ENCODE data around the gene PTPRD. TPM values are rescaled to one million over a fixed set of nuclear protein-coding genes. Genes with fewer than 3 reads are reported as not detected.

PTPRD gene
- total RNA-seq, 3 donors from 2014 or later = 2.9 to 5.4 (median 3.6) TPM

GRCh38 chr9:8883321-8883720 is 1729.5 kb downstream of the PTPRD start:
- Histone ChIP-seq H3K27ac (no peak overlapping the region), H3K9me3 (no peaks in the 10 kb centered on the region), H3K4me3 (no peak overlapping the region), H3K27me3 (no peaks in the 10 kb centered on the region), H3K36me3 (no peaks in the 10 kb centered on the region), H3K4me1 (no peaks in the 10 kb centered on the region)
- TF ChIP-seq POLR2A (IDR thresholded peaks at IDR 0.05) = no peak
- DNase-seq (ENCODE audit: low spot score in 2 of 2) = no peak
- intact Hi-C loops (cut with DNase I; ENCODE audit: low total_unique reads) = no loop called here

- H3K27me3 ChIP-seq = no peaks in the 10 kb centered on the region
- intact Hi-C loops (cut with DNase I; ENCODE audit: low total_unique reads) = no loop called here
- H3K4me1 ChIP-seq = no peaks in the 10 kb centered on the region
- H3K9me3 ChIP-seq = no peaks in the 10 kb centered on the region
- no peaks in the 10 kb centered on the region for H3K36me3 ChIP-seq
- TF ChIP-seq POLR2A (IDR thresholded peaks at IDR 0.05) (no peak), CTCF (IDR thresholded peaks at IDR 0.05) (no peak), POLR2AphosphoS5 (IDR thresholded peaks at IDR 0.05) (no peak)
- H3K4me3 ChIP-seq = no peak overlapping the region
- H3K27ac ChIP-seq = no peak overlapping the region
- no peak for DNase-seq (ENCODE audit: low spot score in 2 of 2)
Observed at GRCh38 chr9:8880060-8880459, 1732.7 kb downstream of the PTPRD start.

GRCh38 chr9:8879284-8879683 is 1733.5 kb downstream of the PTPRD start:
- H3K36me3 ChIP-seq = no peaks in the 10 kb centered on the region
- intact Hi-C loops (cut with DNase I; ENCODE audit: low total_unique reads) = no loop called here
- no peak overlapping the region for H3K27ac ChIP-seq
- H3K4me1 ChIP-seq = no peaks in the 10 kb centered on the region
- no peaks in the 10 kb centered on the region for H3K9me3 ChIP-seq
- H3K27me3 ChIP-seq = no peaks in the 10 kb centered on the region
- TF ChIP-seq POLR2A (IDR thresholded peaks at IDR 0.05) = no peak
- TF ChIP-seq CTCF (IDR thresholded peaks at IDR 0.05) = no peak
- no peak for TF ChIP-seq POLR2AphosphoS5 (IDR thresholded peaks at IDR 0.05)
- DNase-seq (ENCODE audit: low spot score in 2 of 2) = no peak
- H3K4me3 ChIP-seq = no peak overlapping the region

- TF ChIP-seq POLR2A (IDR thresholded peaks at IDR 0.05) (no peak), POLR2AphosphoS5 (IDR thresholded peaks at IDR 0.05) (no peak), CTCF (IDR thresholded peaks at IDR 0.05) (no peak)
- intact Hi-C loops (cut with DNase I; ENCODE audit: low total_unique reads) = no loop called here
Observed at GRCh38 chr9:8877753-8878494, 1734.9 kb downstream of the PTPRD start.

GRCh38 chr9:8876303-8876702 is 1736.5 kb downstream of the PTPRD start:
- Histone ChIP-seq H3K4me3 (no peak overlapping the region), H3K27ac (no peak overlapping the region), H3K4me1 (no peaks in the 10 kb centered on the region), H3K27me3 (no peaks in the 10 kb centered on the region), H3K36me3 (no peaks in the 10 kb centered on the region), H3K9me3 (no peaks in the 10 kb centered on the region)
- no peak for DNase-seq (ENCODE audit: low spot score in 2 of 2)
- TF ChIP-seq POLR2A (IDR thresholded peaks at IDR 0.05) (no peak), CTCF (IDR thresholded peaks at IDR 0.05) (no peak), POLR2AphosphoS5 (IDR thresholded peaks at IDR 0.05) (no peak)
- intact Hi-C loops (cut with DNase I; ENCODE audit: low total_unique reads) = no loop called here

More at GRCh38 chr9:8877753-8878494, 1734.9 kb downstream of the PTPRD start:
- DNase-seq (ENCODE audit: low spot score in 2 of 2) = no peak
- no peaks in the 10 kb centered on the region for H3K27me3 ChIP-seq
- H3K4me3 ChIP-seq = no peak overlapping the region
- H3K4me1 ChIP-seq = no peaks in the 10 kb centered on the region
- no peaks in the 10 kb centered on the region for H3K36me3 ChIP-seq
- H3K9me3 ChIP-seq = no peaks in the 10 kb centered on the region
- no peak overlapping the region for H3K27ac ChIP-seq
